ENCODE measurements around the gene ARID3C. TPM values are rescaled to one million over a fixed set of nuclear protein-coding genes. Genes with fewer than 3 reads are reported as not detected.

The ARID3C gene
- total RNA-seq, 4 donors from 2014 or later, result not detected

DNA sequence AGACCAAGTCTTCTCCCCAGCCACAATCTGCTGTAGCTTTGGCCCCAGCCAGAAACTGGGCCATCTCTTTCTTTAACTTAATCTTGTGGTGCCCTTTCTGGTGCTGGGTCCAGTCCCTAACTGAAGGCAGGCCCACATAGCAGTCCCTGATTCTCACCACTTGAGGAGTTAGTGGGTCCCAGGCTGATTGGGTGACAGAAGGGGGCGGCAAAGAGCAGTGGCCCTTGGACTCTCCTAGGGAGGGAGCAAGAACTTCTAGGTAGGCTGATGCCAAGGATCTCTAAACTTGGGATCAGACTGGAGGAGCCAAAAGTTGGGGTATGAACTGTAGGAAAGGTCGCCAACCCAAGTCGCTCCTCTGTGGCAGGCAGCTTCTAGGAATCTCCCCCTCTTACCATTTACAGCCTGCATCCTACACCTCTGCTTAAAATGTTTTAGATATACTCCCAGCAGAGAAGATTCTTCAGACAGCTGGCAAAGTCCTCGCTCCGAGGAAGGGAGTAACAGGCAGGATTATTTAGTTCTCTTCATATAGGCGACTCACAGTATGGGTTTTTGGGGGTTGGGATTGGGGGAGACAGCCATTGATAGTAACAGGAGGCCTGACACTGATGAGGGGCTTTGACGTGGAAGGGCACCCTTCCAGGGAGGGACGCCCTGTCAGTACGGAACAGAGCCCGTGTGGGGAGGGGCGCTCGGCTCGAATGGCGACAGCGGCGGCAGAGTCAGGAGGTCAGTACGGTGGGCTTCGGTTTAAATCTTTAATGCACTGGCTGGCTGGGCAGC lies 35.6 kb upstream of the ARID3C start:
- H3K4me1 ChIP-seq, result peaks cover 0 to 43% (median 13%) of the 10 kb centered on the region in 3 donors
- peaks cover 0 to 3% (median 0%) of the 10 kb centered on the region in 3 donors for H3K9me3 ChIP-seq
- peak overlapping the region; percentile 85 to 93 for H3K4me3 ChIP-seq
- peaks cover 0 to 43% of the 10 kb centered on the region in 2 donors for H3K36me3 ChIP-seq
- 10 to 27% methylated on average over 3 to 15 of the region's 18 CpGs for WGBS, 2 donors (ENCODE audit: low coverage in 1 of 2)
- TF ChIP-seq POLR2A (IDR thresholded peaks at IDR 0.05) (no peak), EP300 (IDR thresholded peaks at IDR 0.05) (no peak), POLR2AphosphoS5 (IDR thresholded peaks at IDR 0.05) (peak; percentile 13)
- TF ChIP-seq, protein P1, sequence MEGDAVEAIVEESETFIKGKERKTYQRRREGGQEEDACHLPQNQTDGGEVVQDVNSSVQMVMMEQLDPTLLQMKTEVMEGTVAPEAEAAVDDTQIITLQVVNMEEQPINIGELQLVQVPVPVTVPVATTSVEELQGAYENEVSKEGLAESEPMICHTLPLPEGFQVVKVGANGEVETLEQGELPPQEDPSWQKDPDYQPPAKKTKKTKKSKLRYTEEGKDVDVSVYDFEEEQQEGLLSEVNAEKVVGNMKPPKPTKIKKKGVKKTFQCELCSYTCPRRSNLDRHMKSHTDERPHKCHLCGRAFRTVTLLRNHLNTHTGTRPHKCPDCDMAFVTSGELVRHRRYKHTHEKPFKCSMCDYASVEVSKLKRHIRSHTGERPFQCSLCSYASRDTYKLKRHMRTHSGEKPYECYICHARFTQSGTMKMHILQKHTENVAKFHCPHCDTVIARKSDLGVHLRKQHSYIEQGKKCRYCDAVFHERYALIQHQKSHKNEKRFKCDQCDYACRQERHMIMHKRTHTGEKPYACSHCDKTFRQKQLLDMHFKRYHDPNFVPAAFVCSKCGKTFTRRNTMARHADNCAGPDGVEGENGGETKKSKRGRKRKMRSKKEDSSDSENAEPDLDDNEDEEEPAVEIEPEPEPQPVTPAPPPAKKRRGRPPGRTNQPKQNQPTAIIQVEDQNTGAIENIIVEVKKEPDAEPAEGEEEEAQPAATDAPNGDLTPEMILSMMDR (IDR thresholded peaks at IDR 0.05), result peak in 3 of 4 experiments; percentile 79 to 87 (median 82)
- no peaks in the 10 kb centered on the region for H3K27me3 ChIP-seq
- H3K27ac ChIP-seq, result peak overlapping the region; percentile 41 to 100 (median 99)
- ATAC-seq, result peak; percentile 39

DNA sequence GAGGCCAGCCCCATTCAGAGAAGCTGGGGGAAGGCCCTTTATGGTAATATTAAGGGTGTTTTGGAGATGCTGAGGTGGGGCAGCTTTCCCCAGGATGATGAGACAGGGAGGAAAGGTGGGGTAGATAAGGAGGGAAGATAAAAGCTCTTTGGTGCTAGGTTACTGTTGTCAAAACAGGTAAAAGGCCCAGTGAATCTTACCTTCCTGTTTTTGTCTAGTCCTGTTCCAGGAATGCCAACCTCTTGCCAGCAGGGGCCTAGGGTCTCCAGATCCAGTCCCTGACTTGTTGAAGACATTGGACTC lies 34.4 kb upstream of the ARID3C start:
- H3K27ac ChIP-seq, result peak overlapping the region in 2 of 4 donors; percentile 99 to 100
- TF ChIP-seq EP300 (IDR thresholded peaks at IDR 0.05) (no peak), POLR2AphosphoS5 (IDR thresholded peaks at IDR 0.05) (no peak), POLR2A (IDR thresholded peaks at IDR 0.05) (no peak)
- TF ChIP-seq, protein P1 (IDR thresholded peaks at IDR 0.05), result no peak
- no peaks in the 10 kb centered on the region for H3K9me3 ChIP-seq
- H3K4me1 ChIP-seq, result peaks cover 0 to 40% (median 13%) of the 10 kb centered on the region in 3 donors
- H3K36me3 ChIP-seq, result peaks cover 0 to 46% of the 10 kb centered on the region in 2 donors
- no peaks in the 10 kb centered on the region for H3K27me3 ChIP-seq
- no peak for ATAC-seq
- H3K4me3 ChIP-seq, result no peak overlapping the region

DNA sequence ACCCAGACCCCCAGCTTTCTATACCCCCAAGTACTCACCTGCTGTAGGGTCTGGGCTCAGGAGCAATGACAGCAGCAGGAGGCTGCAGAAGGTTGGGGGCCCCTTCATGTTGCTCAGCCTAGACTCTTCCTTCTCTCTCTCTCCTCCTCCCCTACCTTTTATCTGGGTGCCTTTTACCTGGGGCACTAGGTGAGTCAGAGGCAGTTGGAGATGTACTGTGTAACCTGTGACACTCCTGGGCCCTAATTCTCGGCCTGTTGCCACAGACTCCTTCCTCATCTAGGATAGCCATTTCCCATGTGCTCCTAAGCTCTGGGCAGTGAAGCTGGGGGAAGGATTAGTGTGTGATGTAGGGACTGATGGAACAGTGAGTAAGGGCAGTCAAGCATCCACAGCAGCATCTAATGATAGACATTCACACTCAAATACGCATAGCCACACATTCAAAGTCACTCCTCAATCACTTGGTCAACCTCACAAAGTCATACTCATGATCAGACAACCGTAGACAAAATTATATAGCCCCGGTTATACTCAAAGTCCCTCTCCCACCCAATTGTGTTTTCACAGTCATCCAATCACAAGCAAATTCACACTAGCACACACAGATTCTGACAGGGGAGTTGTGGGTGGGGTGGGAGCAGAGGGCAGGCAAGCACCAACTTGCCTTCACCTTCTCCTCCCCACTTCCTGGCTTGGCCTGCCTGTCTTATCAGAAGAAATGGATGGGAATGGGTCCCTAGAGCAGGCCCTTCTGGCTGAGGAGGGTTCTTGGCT lies 33.8 kb upstream of the ARID3C start, which contains the start of gene CCL27:
CCL27 (minus strand) TSS at position 132 of the 777 bp plus-strand sequence; CDS start at position 108, 24 bp downstream.
- H3K4me1 ChIP-seq, result peaks cover 0 to 35% (median 13%) of the 10 kb centered on the region in 3 donors
- ATAC-seq, result no peak
- no peaks in the 10 kb centered on the region for H3K9me3 ChIP-seq
- H3K4me3 ChIP-seq, result no peak within 1 kb of the TSS
- H3K36me3 ChIP-seq, result peaks cover 0 to 44% of the 10 kb centered on the region in 2 donors
- H3K27me3 ChIP-seq, result no peaks in the 10 kb centered on the region
- 89 to 90% methylated on average over 1 to 3 of the region's 4 CpGs for WGBS, 2 donors (ENCODE audit: low coverage in 1 of 2)
- H3K27ac ChIP-seq, result peak within 1 kb of the TSS in 2 of 4 donors; percentile 99 to 100
- TF ChIP-seq POLR2A (IDR thresholded peaks at IDR 0.05) (no peak), POLR2AphosphoS5 (IDR thresholded peaks at IDR 0.05) (no peak), EP300 (IDR thresholded peaks at IDR 0.05) (no peak)
- TF ChIP-seq, protein P1 (IDR thresholded peaks at IDR 0.05), result no peak

GRCh38 chr9:34659592-34660253 lies 30.9 kb upstream of the ARID3C start:
- H3K9me3 ChIP-seq, result no peaks in the 10 kb centered on the region
- H3K27me3 ChIP-seq, result no peaks in the 10 kb centered on the region
- peaks cover 0 to 53% of the 10 kb centered on the region in 2 donors for H3K36me3 ChIP-seq
- H3K27ac ChIP-seq, result no peak overlapping the region
- peaks cover 0 to 25% (median 12%) of the 10 kb centered on the region in 3 donors for H3K4me1 ChIP-seq
- TF ChIP-seq POLR2AphosphoS5 (IDR thresholded peaks at IDR 0.05) (no peak), EP300 (IDR thresholded peaks at IDR 0.05) (no peak), POLR2A (IDR thresholded peaks at IDR 0.05) (no peak)
- TF ChIP-seq, protein P1 (IDR thresholded peaks at IDR 0.05), result no peak
- WGBS, 2 donors (ENCODE audit: low coverage in 1 of 2), result 80% methylated on average over 4 of the region's 8 CpGs; no CpG with 5 or more reads in 1 of the 2 donors
- no peak overlapping the region for H3K4me3 ChIP-seq
- ATAC-seq, result no peak

Data from gastroesophageal sphincter (tissue), 4 donors.